ENCODE data around the gene MED13L.

The MED13L gene

DNA sequence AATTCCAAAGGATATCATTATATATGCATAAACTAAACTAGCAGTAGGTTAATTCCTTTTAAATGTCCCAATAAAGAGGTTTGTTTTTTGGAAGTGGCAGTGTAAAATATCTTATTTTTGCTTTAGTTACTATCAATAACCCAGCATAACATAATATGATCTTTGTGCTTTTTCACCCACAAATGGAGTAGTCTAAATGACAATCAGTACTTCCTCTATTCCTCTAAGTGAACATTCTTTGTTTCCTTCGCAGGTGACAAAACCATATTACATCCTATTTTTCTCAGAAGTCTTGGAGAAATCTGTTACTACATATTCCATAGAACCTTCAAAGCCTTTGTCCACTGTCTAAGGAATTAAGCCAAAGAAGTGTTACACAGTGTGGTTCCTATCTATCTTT lies 62.5 kb downstream of the MED13L start:
- in situ Hi-C loops (cut with MboI; ENCODE audit: low sequenced_read_pairs) = no loop called here

GRCh38 chr12:116213885-116214527 lies 63.5 kb downstream of the MED13L start:
- in situ Hi-C loops (cut with MboI; ENCODE audit: low sequenced_read_pairs) = no loop called here

- in situ Hi-C loops (cut with MboI; ENCODE audit: low sequenced_read_pairs) = no loop called here
Observed at GRCh38 chr12:116213014-116213413, 64.5 kb downstream of the MED13L start.

GRCh38 chr12:116210762-116211161 lies 66.7 kb downstream of the MED13L start:
- in situ Hi-C loops (cut with MboI; ENCODE audit: low sequenced_read_pairs) = no loop called here

GRCh38 chr12:116210131-116210530 lies 67.4 kb downstream of the MED13L start:
- in situ Hi-C loops (cut with MboI; ENCODE audit: low sequenced_read_pairs) = no loop called here

GRCh38 chr12:116209503-116209902 lies 68.0 kb downstream of the MED13L start:
- in situ Hi-C loops (cut with MboI; ENCODE audit: low sequenced_read_pairs) = no loop called here

- in situ Hi-C loops (cut with MboI; ENCODE audit: low sequenced_read_pairs) = no loop called here
Observed at GRCh38 chr12:116207274-116207673, 70.2 kb downstream of the MED13L start.

DNA sequence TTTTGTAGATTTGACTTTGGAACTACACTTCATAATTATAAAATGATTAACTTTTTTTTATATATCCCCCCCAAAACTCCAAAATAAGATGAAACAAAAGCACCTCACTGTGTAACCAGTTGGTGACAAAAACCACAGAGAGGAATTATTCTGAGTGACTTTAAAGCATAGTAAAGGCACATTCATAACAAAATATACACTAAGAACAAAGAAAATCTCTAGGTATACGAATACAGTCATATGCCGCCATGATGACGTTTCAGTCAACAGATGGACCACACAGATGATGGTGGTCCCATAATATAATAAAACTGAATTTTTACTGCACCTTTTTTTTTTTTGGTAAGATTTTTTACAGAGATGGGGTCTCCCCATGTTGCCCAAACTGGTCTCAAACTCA lies 70.7 kb downstream of the MED13L start:
- in situ Hi-C loops (cut with MboI; ENCODE audit: low sequenced_read_pairs) = no loop called here

DNA sequence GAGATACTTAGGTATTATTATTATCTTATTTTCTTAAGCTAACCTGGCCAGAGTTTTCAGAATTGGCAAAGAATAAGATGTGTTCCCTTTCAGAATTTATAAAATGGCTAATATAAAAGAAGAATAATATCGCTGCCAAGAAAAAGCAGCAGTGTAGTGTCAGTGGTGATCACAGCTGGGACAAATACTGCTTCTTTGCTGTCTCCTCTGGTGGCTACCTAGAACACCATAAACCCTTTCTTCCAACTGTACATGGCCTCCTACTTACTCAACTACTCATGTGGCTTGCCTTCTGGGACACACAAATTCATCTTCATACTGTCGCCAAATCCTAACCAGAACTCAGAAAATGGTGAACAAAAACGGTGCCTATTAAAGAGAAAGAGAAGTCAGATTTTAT lies 72.7 kb downstream of the MED13L start:
- in situ Hi-C loops (cut with MboI; ENCODE audit: low sequenced_read_pairs) = no loop called here

- in situ Hi-C loops (cut with MboI; ENCODE audit: low sequenced_read_pairs) = no loop called here
Observed at GRCh38 chr12:116204169-116204568, 73.3 kb downstream of the MED13L start.

- in situ Hi-C loops (cut with MboI; ENCODE audit: low sequenced_read_pairs) = no loop called here
Observed at GRCh38 chr12:116202940-116203339, 74.6 kb downstream of the MED13L start.

- in situ Hi-C loops (cut with MboI; ENCODE audit: low sequenced_read_pairs) = no loop called here
Observed at GRCh38 chr12:116202433-116202832, 75.1 kb downstream of the MED13L start.

GRCh38 chr12:116201908-116202307 lies 75.6 kb downstream of the MED13L start:
- in situ Hi-C loops (cut with MboI; ENCODE audit: low sequenced_read_pairs) = no loop called here

DNA sequence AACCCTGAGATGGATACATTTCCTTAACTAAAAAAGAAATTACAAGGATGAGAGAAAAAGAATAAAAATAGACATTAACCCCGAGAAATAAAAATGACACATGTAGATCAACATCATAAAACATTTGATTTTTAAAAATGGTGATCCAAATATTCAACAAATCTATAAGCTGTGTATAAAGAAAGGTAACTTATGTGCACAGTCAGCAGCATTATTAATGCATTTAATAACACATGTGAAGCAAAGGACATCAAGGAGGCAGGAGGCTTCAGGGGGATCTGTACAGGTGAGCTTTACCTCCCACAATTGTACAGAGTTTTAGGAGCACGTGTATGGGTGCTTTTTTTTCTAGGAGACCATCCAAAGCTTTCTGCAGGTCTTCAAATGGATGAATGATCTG lies 76.1 kb downstream of the MED13L start:
- in situ Hi-C loops (cut with MboI; ENCODE audit: low sequenced_read_pairs) = no loop called here

- in situ Hi-C loops (cut with MboI; ENCODE audit: low sequenced_read_pairs) = no loop called here
Observed at GRCh38 chr12:116200812-116201211, 76.7 kb downstream of the MED13L start.

GRCh38 chr12:116199160-116199706 lies 78.3 kb downstream of the MED13L start:
- in situ Hi-C loops (cut with MboI; ENCODE audit: low sequenced_read_pairs) = no loop called here

DNA sequence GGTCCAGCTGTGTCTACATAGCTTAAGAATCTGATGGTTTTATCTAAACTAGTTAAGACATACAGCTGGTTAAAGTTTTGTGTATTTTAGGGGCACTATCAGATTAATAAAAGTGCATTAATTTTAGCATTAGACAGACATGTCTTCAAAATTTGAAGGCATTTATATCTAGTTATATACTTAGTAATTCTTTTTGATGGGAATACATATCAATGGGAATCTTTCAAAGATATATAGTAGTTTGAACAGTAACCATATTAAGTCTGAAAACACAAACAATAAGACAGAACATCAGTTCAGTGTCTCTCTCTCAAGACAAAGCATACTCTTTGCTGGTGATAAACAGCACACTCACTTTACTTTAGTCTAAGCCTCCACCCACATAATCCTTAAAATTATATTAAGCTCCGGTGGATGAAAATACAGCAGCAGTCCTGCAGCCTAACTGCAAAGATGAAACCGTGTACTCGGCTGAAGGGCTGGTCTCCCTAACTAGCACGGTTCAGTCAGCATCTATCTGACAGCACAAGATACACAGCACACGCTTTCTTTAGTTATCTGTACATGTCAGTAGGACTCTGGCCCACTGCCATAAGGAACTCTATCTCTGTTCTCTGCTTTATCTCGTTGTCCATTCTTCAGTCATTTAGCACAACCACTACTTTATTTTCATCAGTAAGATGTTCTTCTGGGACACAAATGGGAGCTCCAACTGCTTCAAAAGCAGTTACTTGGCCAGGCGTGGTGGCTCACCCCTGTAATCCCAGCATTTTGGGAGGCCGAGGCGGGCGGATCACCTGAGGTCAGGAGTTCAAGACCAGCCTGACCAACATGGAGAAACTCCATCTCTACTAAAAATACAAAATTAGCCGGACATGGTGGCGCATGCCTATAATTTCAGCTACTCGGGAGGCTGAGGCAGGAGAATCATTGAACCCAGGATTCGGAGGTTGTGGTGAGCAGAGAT lies 80.5 kb downstream of the MED13L start:
- in situ Hi-C loops (cut with MboI; ENCODE audit: low sequenced_read_pairs) = no loop called here

DNA sequence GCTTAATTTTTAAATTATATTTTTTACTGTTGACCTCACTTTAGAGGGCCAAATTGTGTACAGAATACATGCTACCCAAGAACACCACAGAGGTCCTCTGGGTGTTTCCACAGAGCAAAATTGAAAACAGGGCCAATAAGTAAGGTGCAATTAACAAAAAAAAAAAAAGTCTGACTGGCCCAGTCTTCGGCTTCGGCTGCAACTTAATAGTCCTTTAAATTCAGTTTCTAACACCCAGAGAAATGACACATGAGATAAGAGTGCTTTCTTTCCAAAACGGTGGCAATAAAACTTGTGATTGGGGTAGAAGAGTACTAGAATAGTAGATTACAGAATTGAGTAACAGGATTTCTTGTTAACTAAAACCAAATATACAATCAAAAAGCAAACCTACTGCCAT lies 81.3 kb downstream of the MED13L start:
- in situ Hi-C loops (cut with MboI; ENCODE audit: low sequenced_read_pairs) = no loop called here

- in situ Hi-C loops (cut with MboI; ENCODE audit: low sequenced_read_pairs) = no loop called here
Observed at GRCh38 chr12:116194935-116195431, 82.5 kb downstream of the MED13L start.

GRCh38 chr12:116189692-116190091 lies 87.8 kb downstream of the MED13L start:
- in situ Hi-C loops (cut with MboI; ENCODE audit: low sequenced_read_pairs) = no loop called here

GRCh38 chr12:116188581-116188980 lies 88.9 kb downstream of the MED13L start:
- in situ Hi-C loops (cut with MboI; ENCODE audit: low sequenced_read_pairs) = no loop called here

DNA sequence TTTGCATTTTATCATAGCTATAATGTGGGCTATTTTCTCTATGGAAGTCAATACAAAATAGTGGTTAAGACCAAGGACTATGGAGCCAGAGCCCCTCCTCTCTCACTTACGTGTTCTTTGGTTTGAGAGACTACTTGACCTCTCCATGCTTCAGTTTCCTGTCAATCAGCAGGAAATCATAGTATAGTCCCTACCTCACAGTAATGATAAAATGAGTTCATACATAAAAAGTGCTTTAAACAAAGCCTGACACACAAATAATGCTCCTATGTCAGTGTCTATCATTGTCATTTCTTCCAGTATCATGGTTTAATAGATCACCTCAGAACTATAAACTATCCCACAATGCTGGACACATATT lies 90.4 kb downstream of the MED13L start:
- in situ Hi-C loops (cut with MboI; ENCODE audit: low sequenced_read_pairs) = no loop called here

All from HL-60/S4 treated with retinoic acid at 250 ng/mL for 4 days and 3 days (cell line).